Hematopoietic multipotent progenitor cell treated with erythropoietin and hydrocortisone succinate and interleukin-3 and kit ligand, for 6 days (in vitro differentiated cells): Measurements from ENCODE around the gene IRX6.

Source experiments
- DNase-seq: peaks from one replicate; pipeline ENCODE4 v3.0.0-alpha.2; 2015

IRX6 gene

GRCh38 chr16:55324285-55325079 lies 479 bp downstream of the IRX6 start:
- no peak for DNase-seq

- no peak for DNase-seq
Observed at GRCh38 chr16:55325080-55325447, 1.1 kb downstream of the IRX6 start.

- DNase-seq: no peak
Observed at GRCh38 chr16:55325458-55326109, 1.6 kb downstream of the IRX6 start.

GRCh38 chr16:55326261-55327092 lies 2.5 kb downstream of the IRX6 start:
- DNase-seq: no peak

- DNase-seq: no peak
Observed at GRCh38 chr16:55328611-55329569, 4.9 kb downstream of the IRX6 start.

- DNase-seq: no peak
Observed at GRCh38 chr16:55329791-55330428, 5.9 kb downstream of the IRX6 start.

- no peak for DNase-seq
Observed at GRCh38 chr16:55330781-55331647, 7.0 kb downstream of the IRX6 start.

- DNase-seq: no peak
Observed at GRCh38 chr16:55331648-55332185, 7.7 kb downstream of the IRX6 start.

GRCh38 chr16:55333684-55334083 lies 9.7 kb downstream of the IRX6 start:
- peak; percentile 72 for DNase-seq

GRCh38 chr16:55338646-55339045 lies 14.6 kb downstream of the IRX6 start:
- DNase-seq: no peak

- DNase-seq: no peak
Observed at GRCh38 chr16:55340445-55340844, 16.4 kb downstream of the IRX6 start.

- no peak for DNase-seq
Observed at GRCh38 chr16:55341681-55342080, 17.7 kb downstream of the IRX6 start.

GRCh38 chr16:55346475-55346874 lies 22.5 kb downstream of the IRX6 start:
- no peak for DNase-seq

- no peak for DNase-seq
Observed at GRCh38 chr16:55349867-55350266, 25.9 kb downstream of the IRX6 start.

- no peak for DNase-seq
Observed at GRCh38 chr16:55350984-55351383, 27.0 kb downstream of the IRX6 start.

GRCh38 chr16:55351936-55352335 lies 27.9 kb downstream of the IRX6 start:
- no peak for DNase-seq

GRCh38 chr16:55357241-55357640 lies 33.2 kb downstream of the IRX6 start:
- DNase-seq: no peak

- no peak for DNase-seq
Observed at GRCh38 chr16:55359946-55360345, 35.9 kb downstream of the IRX6 start.

GRCh38 chr16:55364811-55365210 lies 40.8 kb downstream of the IRX6 start:
- DNase-seq: no peak

- DNase-seq: no peak
Observed at GRCh38 chr16:55367301-55367811, 43.4 kb downstream of the IRX6 start.
